Islet of Langerhans (tissue), 1 donor: ENCODE data around the gene SLC25A41.

Experiments used
- FAIRE-seq: peaks from one replicate; lab custom pipeline; 2011; peaks lifted over from hg19 to GRCh38; lab: Jason Lieb, UNC

The SLC25A41 gene

DNA sequence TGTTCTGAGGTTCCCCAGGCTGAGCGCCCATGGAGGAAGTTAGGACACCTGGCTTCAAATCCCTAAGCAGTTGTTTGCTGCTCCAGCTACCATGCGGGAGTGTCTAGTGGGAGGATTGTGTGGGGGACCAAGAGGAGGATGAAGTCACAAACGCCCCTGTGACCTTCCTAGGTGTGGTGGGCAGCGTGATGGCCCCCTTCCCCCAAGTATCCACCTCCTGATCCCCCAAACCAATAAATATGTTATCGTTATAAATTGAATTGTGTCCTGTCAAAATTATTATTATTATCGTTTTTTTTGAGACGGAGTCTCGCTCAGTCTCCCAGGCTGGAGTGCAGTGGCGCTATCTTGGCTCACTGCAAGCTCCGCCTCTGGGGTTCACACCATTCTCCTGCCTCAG, at the start of gene SLC25A41:
Gene SLC25A41 (minus strand): TSS at position 101 of the 400 bp plus-strand sequence. CDS start 70 bp downstream, at position 31.
- FAIRE-seq = no peak

DNA sequence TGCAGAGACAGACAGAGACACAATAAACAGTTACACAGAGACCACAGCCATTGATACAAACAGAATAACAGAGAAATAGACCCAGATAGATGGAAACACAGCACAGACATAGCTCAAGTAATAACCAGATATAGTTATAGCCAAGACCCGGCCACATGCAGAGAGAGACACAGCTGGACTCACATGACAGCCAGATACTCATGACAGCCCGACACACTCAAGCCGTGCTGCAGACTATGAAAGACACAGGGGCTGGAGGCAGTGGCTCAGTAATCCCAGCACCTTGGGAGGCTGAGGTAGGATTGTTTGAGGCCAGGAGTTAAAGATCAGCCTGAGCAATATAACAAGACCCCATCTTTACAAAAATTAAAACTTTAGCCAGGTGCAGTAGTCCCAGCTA, 49.7 kb upstream of the SLC25A41 start:
- FAIRE-seq = no peak

DNA sequence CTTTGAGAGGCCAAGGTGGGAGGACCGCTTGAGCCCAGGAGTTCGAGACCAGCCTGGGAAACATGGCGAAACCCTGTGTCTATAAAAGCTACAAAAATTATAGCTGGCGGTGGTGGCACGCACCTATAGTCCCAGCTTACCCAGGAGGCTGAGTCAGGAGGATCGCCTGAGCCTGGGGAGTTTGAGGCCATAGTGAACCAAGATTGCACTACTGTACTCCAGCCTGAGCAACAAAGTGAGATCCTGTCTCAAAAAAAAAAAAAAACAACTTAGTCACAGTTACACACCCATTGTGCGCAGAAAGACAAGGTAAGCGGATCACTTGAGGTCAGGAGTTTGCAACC, 48.8 kb upstream of the SLC25A41 start:
- FAIRE-seq = no peak

DNA sequence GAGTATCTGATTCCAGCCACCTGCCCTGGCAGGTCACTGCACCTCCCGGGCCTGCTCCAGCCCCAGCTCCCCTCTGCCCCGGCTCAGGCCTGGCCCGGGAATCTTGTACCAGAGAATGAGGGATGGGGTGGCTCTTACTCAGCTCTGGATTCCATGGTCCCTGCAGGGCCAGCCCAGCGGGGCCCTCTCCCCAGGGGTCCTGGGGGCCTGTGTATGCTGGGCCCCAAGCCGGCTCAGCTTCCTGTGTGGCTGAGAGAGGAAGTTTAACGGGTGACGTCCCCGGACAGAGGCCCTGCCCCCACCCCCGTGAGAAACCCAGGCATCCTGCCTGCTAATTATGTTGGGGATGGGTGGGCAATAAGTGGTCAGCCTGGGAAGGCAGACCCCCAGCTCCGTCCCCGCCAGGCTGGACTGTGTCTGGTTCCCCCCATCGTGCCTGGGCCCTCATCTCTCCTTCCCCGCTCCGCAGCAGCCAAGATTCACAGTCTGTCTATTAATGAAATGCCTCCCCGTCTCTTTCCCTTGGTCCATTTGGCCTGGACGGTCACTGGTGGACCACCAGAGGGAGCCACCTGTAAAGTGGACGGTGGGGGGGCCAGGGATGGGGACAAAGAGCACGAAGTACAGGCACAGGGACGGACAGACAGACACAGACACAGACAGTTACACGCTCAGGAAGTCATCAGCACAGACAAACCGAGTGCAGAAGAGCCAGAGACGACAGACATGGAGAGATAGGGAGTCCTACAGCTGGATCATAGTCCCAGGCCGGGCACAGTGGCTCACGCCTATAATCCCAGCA, 48.2 kb upstream of the SLC25A41 start, which contains the start of gene DENND1C:
Gene DENND1C (minus strand): TSS at position 247 of the 802 bp plus-strand sequence. CDS start 92 bp downstream, at position 155.
- no peak for FAIRE-seq

DNA sequence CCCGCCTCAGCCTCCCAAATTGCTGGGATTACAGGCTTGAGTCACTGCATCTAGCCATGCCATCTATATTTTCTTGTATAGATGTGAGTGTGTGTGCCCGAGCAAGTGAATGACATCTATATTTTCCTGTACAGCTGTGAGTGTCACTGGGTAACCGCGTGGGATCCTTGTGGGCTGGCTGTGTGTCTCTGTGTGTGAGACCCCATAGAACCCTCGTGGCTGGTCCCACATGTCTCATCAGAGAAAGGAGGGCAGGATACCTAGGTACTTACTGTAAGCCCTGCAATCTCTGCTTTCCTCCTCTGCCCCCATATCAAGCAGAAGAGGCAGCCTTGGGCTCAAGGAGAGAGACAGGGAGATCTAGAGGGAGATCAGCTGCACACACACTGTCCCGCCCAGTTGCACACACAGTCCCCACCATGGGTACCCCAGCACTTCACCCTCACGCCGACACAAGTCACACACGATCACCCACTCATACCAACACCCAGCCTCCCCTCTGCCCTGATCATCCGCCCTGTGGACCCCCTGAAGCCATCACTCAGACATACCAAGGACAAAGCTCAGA, 47.4 kb upstream of the SLC25A41 start:
- no peak for FAIRE-seq

DNA sequence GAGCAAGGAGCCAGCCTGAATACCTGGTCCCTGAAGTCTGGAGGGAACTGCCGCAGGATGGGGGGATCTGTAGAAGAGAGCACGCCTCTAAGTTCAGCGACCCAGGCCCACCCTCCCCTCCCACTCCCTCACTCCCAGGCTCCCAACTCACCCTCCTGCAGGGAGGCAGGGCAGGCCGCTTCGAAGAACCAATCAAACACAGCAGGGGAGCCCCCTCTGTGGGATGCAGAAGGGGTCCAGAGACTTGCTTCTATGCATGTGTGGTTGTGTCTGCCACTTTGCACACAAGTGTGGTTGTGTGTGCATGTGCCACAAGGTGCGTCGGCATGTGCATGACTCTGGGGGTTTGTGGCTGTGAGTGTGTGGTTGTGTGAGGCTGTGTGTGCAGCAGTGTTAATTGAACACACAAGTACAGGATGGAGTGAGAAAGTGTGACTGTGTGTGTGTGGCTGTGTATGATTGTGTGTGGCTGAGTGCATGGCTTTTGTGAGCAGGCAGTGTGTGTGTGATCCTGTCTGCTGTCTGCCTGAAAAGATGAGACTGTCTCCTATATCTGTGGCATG, 46.4 kb upstream of the SLC25A41 start:
- no peak for FAIRE-seq

DNA sequence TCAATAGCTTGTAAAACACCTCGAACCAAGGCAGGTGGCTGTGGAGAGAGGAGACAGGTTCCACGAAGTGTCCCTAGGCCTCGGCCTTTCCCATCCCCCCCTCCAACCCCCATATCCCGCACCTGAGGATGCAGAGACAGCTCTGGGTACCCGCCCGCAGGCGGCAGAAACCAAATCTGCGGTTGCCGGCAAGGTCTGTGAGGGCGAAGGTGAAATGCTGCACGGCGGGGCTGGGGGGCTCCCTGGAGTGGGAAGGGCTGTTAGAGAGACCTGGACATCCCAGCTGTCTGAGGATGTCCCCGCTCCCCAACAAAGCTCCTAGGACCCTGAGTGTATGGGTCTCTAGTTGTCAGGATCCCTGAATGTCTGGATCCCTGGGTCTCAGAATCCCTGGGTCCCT, 45.3 kb upstream of the SLC25A41 start:
- FAIRE-seq = no peak

DNA sequence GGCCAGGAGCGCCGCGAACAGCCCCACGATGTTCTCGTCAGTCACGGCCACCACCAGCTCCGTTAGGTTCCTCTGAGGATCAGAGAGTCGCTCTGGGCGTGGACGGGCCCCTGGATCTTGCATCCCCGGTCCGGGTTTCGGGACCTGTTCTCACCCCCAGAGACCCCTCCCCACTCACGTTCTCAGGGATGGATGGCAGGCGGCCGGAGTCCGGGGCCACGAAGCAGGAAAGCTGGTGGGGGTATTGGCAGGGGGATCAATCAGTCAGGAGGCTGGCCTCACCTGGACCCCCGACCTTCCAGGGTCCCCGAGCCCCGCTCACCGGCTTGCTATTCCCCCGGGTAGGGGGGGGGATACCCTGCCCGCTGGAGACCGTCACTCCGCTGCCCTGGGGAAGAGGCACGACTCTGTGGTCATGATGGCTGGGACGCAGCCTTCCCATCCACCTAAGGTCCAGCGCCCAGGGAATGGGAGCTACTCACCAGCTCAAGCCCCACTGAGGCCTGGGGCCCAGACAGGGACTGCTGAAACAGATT, 43.4 kb upstream of the SLC25A41 start:
- FAIRE-seq = no peak

DNA sequence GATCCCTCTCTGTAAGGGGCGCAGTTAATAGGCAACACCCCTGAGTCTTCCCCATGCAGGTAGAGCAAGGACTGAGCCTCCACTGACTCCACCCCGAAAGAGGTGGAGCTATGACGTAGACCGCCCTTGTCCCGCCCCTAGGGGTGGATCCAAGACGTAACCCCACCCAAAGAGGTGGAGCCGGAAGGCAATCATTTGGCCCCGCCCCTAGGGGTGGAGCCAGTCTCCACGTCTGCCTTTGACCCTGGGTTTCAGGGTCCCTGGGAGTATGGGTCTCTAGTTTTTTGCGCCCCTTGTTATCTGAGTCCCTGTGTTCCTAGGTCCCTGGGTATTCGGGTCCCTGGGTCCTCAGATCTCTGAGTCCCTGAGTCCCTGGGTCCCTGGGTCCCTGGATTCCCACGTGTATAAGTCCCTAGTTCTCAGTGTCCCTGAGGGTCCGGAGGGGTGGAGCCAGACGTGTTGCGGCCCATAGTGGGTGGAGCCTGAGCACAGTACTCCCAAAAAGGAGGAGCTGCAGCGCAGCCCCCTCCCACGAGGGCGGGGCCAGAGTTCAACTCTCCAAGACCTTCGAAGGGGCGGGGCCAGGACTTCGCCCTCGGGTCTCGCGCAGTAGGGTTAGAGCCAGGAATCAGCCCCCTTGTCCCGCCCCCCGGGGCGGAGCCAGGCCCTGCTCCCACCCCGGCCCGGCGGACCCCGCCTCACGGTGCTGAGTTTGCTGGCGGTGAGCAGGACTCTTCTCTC, 42.8 kb upstream of the SLC25A41 start:
- no peak for FAIRE-seq

DNA sequence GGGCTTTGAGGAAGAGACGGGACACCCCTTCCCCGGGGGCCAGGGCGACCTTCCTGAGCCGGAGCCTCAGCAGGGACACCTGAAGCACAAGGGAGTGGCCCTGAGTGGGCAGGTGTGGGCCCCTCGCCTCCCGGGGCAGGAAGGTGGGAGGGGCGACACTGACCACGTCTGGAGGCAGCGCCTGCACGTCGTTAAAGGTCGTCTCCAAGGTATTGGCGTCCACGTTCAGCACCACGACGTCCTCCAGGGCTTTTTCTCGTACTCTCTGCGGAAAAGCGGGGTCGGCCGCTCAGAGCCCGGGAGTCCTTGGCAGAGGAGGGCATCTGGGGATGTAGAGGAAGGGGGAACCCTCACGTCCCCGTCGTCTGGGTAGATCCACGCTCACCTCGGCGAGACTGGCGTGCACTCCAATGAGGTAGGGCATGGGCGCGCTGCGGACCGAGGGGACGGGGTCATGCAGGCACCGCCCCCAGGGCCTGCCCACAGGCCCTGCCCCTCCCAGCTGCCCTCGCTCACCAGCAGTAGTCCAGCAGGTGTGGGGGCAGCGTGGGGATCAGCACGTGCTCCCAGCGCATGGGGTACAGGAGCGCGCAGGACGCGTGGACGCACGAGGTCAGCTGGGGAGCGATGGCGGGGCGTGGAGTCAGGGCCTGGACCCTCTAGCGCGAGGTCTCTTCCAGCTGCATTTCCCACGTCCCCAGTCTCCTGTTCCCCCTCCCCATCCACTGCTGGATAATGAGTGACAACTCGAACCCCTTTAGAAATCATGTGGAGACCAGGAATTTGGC, 42.0 kb upstream of the SLC25A41 start:
- no peak for FAIRE-seq

DNA sequence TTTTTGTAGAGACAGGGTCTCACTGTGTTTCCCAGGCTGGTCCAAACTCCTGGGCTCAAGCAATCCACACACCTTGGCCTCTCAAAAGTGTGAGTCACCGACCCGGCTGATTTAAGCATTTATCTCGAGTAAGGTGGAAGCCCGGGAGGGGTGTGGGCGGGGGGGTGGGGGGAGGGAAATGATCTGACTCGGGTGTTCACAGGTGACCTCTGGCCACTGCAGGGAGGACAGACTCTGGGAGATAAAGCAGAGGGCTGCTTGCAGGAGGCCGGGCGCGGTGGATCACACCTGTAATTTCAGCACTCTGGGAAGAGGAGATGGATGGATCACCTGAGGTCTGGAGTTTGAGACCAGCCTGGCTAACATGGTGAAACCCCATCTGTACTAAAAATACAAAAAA, 40.1 kb upstream of the SLC25A41 start:
- no peak for FAIRE-seq

DNA sequence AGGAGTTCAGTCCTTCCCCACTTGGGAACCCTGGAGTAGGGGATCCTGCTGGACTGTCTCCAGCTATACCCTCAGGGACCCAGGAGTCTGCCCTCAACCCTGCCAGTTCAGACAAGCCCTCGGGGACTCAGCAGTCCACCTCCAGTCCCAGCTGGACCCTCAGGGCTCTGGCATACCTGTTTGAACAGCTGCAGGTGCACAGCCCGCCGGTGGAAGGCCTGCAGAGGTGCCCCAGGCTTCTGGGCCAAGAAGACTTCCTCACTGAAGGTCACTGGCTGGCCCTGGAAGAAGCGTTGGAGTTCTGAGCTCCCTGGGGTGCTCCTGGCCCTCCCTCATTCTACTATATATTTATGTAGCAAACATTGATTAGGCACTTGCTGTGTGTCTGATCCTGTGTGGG, 39.1 kb upstream of the SLC25A41 start:
- no peak for FAIRE-seq

DNA sequence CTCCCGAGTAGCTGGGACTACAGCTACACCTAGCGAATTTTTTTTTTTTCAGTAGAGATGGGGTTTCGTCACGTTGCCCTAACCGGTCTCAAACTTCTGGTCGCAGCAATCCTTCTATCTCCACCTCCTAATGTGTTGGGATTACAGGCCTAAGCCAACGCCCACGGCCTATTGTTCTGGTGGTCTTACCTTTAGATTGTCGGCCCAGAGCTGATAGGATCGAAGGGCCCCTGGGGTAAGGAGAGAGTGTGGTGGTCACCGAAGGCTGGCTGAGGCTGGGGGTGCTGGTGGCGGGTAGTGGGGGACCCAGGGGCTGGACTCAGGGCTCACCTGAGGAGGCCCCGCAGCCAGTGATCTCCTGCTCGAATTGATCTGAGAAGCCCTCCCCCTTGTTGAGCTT, 37.5 kb upstream of the SLC25A41 start:
- FAIRE-seq = no peak

DNA sequence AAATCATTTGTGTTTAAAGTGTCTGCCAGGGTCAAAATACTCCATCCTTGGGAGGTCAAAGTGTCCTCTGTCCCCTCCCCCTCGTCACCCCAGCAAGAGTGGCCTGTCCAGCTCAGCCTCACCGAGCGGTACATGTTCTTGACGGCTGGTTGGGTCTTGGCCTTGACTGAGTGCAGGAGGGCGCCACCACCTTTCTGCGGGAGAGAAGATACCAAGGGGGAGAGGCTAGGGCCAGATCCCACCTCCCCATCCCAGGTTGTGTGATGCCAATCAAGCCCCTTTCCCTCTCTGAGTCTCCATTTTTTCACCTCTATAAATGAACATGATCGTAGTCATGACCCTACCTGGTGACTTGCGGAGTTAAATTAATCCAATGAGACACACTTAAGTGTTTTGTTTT, 36.6 kb upstream of the SLC25A41 start:
- FAIRE-seq = no peak

DNA sequence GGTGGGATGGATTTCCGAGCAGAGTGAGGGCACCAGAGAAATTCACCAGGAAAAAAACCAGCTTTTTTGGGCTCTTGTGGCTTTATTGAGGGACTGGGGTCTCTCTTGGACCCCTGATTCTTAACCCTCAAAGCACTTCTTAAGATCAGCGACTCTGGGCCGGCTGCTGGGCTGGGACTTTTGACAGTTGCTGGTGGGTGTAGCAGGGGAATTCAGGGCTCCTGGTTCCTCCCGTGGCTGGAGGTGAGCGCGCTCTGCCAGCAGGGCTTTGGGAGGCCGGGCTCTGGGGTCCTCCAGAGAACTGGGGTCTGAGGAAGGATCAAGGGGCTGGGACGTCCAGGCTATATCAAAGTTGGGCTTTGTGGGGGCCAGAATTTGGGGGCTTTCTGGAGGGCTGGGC, 33.8 kb upstream of the SLC25A41 start:
- FAIRE-seq = no peak

DNA sequence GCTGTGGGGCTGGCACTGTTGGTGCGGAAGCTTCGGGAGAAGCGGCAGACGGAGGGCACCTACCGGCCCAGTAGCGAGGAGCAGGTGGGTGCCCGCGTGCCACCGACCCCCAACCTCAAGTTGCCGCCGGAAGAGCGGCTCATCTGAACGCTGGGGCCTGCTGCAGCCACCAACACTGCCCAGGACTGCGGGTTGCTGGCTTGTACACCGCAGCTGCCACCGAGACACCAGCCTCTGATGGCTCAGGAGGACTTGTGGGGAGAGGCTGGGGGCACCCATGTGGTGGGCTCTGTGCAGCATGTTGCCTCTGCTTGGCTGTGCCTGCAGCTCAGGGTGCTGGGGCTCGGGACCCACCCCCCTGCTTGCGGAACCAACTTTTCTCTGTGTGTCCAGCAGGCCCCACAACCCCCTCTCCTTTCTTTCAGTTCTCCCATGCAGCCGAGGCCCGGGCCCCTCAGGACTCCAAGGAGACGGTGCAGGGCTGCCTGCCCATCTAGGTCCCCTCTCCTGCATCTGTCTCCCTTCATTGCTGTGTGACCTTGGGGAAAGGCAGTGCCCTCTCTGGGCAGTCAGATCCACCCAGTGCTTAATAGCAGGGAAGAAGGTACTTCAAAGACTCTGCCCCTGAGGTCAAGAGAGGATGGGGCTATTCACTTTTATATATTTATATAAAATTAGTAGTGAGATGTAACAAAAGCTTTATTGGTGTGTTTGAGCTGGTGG, 33.1 kb upstream of the SLC25A41 start:
- no peak for FAIRE-seq

DNA sequence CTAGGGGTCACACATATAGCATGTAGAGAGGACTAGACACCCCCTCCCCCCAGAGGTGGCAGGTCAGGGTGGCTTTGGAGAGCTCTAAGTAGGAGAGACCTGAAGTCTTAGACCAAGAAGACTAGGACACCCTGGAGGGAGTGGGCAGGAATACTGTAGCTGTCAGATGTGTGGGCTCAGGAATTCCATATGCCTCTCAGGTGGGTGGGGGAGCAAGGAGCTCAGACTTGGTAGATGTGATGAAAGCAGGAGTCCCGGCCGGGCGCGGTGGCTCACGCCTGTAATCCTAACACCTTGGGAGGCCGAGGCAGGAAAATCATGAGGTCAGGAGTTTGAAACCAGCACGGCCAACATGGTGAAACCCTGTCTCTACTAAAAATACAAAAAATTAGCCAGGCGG, 32.1 kb upstream of the SLC25A41 start:
- no peak for FAIRE-seq

DNA sequence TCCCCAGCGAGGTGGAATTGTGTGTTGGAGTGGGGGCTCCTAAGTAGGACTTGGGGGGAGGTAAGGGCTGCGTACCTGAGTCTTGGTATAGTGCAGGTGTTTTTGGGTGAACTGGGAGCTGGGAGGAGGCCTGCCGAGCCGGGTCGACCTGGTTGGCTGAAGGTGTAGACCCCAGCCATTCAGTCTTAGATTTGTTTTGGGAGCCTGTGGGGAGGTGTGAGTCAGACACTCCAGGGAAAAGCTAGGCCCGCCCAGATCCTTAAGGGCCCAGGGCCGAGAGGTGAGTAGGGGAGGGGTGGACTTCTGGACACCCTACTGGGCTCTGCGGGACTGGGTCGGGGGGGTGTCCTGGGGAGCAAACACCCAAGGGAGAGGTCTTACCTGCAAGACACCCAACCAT, 31.4 kb upstream of the SLC25A41 start:
- no peak for FAIRE-seq

DNA sequence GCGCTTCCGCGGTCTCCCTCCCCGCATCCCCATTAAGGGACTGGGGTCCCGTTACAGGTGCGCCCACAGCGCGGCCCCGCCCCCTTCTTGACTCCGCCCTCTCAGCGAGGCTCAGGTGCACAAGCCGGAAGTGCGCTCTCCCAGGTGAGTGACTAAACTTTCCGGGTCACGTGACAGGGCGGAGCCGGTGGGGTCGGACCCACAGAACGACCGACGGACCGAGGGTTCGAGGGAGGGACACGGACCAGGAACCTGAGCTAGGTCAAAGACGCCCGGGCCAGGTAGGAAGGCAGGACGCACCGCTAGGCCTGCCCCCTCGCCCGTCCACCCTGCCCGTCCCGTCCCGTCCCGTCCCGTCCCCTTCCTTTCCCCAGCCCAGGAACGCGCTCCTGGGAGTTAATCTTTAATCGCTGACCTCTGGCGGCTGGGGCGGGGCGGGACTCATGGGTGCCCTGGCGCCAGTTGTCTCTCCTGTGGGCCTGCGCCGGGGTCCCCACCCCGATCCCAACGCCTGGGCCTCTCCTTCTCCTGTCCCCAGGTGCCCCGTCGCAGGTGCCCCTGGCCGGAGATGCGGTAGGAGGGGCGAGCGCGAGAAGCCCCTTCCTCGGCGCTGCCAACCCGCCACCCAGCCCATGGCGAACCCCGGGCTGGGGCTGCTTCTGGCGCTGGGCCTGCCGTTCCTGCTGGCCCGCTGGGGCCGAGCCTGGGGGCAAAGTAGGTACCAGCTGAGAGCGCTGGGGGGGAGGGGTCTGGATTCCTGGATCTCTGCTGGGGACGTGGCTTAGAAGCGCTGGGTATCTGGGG, 30.7 kb upstream of the SLC25A41 start, which contains the start of gene CRB3:
Gene CRB3 (plus strand): TSS at position 202 of the 804 bp plus-strand sequence. CDS start 431 bp downstream, at position 633.
- FAIRE-seq = no peak
